Cerebellar nuclear complex (tissue), 1 donor: Measurements from ENCODE around the gene HLCS.

Source experiments
- DNase-seq, 2 experiments: peaks; one replicate each; lab custom pipeline; 2025; lab: John Stamatoyannopoulos, UW

Gene HLCS

GRCh38 chr21:36719614-36720013, 246.9 kb downstream of the HLCS start:
- DNase-seq, result no peak

DNA sequence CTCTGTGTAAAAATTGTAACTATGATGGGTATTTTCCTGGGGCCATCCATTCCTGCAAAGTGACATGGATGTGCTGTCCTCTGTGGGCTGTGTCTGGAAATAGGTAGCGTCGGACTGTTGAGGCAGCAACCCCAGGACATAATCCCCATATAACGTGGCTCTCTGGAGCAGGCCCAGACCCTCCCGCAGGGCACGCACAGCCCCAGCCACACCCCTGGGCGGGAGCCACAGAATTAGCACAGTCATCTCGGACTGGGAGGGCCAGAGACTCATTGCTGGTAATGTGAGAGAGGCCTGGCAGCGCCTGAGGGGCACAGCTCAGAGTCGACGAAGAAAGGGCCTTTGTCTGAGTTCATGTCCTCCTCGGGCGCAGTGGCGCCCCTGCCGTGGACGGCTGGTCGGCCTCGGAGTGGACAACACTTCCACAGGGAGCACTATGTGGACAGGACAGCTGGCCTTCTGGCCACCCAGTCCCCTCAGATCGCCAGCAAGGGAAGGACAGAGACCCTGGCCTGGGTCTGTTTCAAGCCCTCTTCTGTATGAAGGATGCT, 247.4 kb downstream of the HLCS start:
- no peak for DNase-seq

GRCh38 chr21:36717976-36718375, 248.5 kb downstream of the HLCS start:
- no peak for DNase-seq

GRCh38 chr21:36716836-36717235, 249.6 kb downstream of the HLCS start:
- no peak for DNase-seq

DNA sequence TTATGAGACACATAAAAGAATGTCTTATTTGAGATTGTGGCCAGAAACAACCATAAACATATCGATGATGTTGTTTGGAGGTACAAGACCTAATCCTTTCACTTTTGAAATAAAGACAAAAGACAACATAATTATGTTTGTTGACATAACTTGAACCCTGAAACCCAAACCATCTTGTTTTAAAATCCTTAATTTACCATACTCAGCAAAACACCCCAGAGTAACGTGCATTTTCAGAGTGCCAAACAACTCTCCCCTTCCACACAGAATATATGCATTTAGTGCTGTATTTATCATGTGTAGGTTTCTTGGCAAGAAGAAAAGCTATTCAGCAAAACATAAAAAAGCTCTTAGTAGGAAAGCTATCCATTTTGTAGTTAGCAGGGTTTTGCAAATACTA, 250.1 kb downstream of the HLCS start:
- DNase-seq, result no peak

GRCh38 chr21:36713746-36714145, 252.7 kb downstream of the HLCS start:
- no peak for DNase-seq

- no peak for DNase-seq
Observed at GRCh38 chr21:36710729-36711048, 255.8 kb downstream of the HLCS start.

GRCh38 chr21:36709868-36710728, 256.4 kb downstream of the HLCS start:
- no peak for DNase-seq

GRCh38 chr21:36709030-36709867, 257.2 kb downstream of the HLCS start:
- DNase-seq, result no peak

DNA sequence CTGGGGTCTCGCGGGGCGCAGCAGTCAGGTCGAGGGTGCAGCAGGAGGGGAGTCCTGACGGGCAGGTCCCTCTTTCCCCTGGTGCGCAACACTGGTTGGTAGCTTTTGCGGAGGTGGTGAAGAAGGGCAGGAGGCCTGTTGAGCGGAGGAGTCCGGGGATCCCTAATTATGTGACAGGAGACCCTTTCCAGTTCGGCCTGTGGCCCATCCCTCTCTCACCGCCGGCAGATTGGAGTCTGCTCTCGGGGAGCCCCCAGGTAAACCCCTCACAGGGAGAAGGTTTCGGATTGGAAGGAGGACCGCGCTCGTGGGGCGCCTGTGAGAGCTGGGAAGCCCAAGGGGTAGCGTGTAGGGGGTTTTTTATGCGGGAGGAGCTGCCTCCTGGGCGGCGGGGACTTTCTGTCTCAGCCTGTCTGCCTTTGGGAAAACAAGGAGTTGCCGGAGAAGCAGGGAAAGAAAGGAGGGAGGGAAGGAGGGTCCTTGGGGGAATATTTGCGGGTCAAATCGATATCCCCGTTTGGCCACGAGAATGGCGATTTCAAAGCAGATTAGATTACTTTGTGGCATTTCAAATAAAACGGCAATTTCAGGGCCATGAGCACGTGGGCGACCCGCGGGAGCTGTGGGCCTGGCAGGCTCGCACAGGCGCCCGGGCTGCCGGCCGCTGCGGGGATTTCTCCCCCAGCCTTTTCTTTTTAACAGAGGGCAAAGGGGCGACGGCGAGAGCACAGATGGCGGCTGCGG, 258.0 kb downstream of the HLCS start:
- DNase-seq, result no peak

- DNase-seq, result no peak
Observed at GRCh38 chr21:36707763-36708285, 258.6 kb downstream of the HLCS start.

DNA sequence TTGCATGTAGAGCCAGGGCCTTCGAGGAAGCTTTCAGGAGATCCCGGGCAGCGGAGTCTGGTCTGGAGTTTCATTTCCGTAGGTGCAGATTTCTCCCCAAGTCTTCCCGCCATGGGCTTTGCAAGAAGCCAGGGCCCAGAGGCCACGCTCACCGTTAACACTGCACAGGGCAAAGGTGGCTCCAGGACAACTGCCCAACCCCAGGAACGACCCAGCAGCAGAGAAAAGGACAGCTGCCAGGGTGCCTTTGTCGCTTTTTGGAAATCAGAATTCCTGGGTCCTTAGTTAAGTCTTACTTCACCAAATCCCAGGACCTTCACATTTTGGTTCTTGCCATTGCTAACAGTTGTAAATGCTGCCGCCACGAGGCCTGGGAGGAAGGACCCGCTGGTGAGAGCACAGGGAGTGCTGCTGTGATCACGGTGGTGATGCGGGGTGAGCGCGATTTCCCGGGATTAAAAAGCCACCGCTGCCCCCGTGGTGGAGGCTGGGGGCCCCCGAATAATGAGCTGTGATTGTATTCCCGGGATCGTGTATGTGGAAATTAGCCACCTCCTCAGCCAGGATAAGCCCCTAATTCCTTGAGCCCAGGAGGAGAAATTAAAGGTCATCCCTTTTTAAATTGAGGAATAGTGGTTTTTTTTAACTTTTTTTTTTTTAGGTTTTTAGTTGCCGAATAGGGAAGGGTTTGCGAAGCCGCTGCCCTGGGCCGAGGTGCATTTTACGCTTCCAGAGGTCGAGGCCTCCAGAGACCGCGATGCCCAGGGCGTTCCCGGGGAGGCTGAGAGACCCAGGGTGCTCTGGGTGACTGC, 259.3 kb downstream of the HLCS start:
- DNase-seq, result no peak

DNA sequence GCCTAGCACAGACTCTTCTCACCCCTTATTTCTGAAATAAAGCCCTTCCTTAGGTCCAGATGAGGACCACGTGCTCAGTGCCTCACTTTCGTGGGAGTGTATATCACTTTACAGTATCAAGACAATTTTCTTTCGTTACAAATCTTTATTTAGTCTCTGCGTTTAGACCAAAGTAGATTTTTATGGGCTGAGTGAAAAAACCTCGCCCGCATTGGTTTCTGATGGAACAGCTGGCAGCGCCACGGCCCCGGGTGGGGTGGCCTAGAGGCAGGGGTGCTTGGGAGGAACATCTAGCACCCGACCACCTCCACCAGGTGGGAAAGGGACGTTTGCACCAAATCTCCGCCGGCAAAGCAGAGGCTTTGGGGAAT, 260.0 kb downstream of the HLCS start:
- DNase-seq, result no peak

- DNase-seq, result no peak
Observed at GRCh38 chr21:36705679-36706481, 260.6 kb downstream of the HLCS start.

DNA sequence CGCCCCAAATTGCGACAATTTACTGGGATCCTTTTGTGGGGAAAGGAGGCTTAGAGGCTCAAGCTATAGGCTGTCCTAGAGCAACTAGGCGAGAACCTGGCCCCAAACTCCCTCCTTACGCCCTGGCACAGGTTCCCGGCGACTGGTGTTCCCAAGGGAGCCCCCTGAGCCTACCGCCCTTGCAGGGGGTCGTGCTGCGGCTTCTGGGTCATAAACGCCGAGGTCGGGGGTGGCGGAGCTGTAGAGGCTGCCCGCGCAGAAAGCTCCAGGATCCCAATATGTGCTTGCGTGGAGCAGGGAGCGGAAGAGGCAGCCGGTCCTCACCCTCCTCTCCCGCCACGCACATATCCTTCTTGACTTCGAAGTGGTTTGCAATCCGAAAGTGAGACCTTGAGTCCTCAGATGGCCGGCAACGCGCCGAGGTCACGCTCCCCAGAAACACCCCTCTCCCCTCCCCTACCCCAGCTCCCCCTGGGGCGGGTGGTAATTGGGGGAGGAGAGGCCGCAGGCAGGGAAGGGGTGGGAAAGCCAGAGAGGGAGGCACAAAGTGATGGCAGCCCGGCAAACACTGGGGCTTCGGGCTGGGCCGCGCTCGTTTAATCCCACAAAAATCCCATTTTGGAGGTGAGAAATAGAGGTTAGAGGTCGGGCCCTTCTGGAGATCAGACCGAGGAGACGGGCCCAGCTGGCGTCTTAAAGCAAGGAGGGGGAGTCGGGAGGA, 261.4 kb downstream of the HLCS start:
- DNase-seq, result no peak

DNA sequence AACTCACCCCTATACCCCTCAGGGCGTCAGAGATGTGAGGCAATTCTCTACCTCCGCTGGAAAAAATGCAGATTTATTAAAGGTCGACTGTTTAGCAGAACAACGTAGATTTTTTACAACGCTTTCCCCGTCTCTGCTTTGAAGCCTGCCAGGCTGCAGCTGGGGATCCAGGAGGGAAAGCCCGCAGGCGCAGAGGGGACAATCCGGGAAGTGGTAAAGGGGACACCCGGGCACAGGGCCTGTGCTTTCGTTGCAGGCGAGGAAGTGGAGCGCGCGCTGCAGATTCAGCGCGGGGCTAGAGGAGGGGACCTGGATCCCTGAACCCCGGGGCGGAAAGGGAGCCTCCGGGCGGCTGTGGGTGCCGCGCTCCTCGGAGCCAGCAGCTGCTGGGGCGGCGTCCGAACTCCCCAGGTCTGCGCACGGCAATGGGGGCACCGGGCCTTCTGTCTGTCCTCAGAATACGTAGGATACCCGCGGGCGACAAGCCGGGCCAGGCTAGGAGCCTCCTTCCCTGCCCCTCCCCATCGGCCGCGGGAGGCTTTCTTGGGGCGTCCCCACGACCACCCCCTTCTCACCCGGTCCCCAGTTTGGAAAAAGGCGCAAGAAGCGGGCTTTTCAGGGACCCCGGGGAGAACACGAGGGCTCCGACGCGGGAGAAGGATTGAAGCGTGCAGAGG, 262.1 kb downstream of the HLCS start:
- no peak for DNase-seq

GRCh38 chr21:36703626-36704280, 262.7 kb downstream of the HLCS start:
- no peak for DNase-seq

DNA sequence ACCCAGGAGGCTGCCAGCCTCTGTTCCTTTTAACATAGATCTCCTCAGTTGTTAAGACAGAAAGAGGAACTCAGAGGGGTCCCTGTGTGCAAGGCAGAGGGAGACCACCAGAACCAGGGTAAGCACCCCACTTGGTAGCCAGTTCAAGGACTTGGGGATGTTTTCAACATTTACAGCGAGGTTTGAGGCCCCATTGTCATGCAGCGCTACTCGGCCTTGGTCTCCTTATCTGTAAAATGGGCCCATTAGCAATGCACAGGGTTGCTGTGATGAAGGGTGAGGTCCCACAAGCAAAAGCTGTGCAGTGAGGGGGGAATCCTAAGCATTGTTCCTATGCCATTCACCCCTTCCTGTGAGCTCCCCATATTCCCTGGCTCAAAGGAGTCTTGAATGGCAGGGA, 263.3 kb downstream of the HLCS start:
- no peak for DNase-seq

- DNase-seq, result no peak
Observed at GRCh38 chr21:36702622-36702968, 263.9 kb downstream of the HLCS start.
